GM20000 (cell line): ENCODE results near the gene MRPL51.
"Not testable (repeated sequence)": the region's sequence is repeated elsewhere in the genome, so short reads cannot be mapped to it uniquely, and the experiment has no call there.

Experiments used
- DNase-seq: peaks from one replicate; pipeline ENCODE4 v3.0.0; 2012; ENCODE audit warnings: low spot score
- CTCF ChIP-seq: IDR thresholded peaks from 2 replicates; pipeline ENCODE4 v1.5.1; 2012; ENCODE audit warnings: mild to moderate bottlenecking, control low read depth; ENCODE audit errors: extremely low read depth, missing control alignments

MRPL51 gene

DNA sequence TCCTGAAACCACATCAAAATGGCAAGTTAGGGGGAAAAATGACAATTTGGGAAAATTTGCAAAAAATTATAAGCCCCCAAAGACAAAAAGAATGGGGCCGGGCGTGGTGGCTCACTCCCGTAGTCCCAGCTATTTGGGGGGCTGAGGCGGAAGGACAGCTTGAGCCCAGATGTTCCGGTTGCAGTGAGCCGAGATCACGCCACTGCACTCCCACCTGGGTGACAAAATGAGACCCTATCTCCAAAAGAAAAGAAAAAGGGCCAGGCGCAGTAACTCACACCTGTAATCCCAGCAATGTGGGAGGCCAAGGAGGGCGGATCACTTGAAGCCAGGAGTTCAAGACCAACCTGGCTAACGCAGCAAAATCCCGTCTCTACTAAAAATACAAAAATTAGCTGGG lies 20.6 kb downstream of the MRPL51 start:
- TF ChIP-seq CTCF: no peak
- DNase-seq: no peak

DNA sequence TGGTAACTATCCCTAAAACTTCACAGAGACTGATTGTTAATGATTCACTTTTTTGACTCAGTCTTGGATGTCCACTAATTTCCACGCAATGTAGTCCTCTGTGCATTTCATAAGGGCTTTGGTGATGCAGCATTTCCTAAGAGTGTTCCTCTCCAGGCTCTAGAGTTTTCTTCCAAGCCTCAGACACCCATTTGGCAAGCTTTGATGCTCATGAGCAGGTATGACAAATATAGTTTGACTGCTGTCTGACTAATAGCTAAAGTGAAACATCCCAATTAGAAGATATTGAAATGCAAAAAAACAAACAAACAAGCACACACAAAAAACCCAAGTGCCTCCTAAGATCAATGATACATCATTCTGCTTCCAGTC lies 21.1 kb downstream of the MRPL51 start:
- no peak for TF ChIP-seq CTCF
- no peak for DNase-seq

- no peak for TF ChIP-seq CTCF
- peak; percentile 96 for DNase-seq
These were observed 22.5 kb downstream of the MRPL51 start, which contains the start of gene VAMP1 for GRCh38 chr12:6470375-6471163. Gene VAMP1, minus strand, starts transcription at chr12:6470677. Its CDS starts 146 bp downstream, at chr12:6470531.

- DNase-seq: no peak
- TF ChIP-seq CTCF: no peak
These were observed 23.3 kb downstream of the MRPL51 start for GRCh38 chr12:6469609-6470374.

DNA sequence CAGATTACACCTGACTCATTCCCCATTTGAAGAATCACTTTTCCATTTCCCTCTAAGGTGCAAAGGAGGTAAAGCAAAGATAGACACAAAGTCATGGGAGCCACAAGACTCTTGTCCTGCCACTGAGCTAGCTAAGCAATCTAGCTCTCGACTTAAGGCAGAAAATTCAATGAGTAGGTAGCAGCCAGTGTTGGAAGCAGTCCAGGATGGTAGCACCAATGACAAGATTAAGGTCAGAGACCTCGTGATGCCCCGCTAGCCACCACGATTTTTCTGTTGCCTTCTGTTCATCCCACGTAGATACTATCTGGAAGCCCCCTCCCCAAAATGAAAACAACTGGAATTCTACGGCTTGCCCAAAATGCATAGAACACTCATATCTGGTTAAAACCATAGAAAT lies 24.0 kb downstream of the MRPL51 start:
- no peak for DNase-seq
- no peak for TF ChIP-seq CTCF

GRCh38 chr12:6468283-6468575 lies 24.8 kb downstream of the MRPL51 start:
- no peak for DNase-seq
- no peak for TF ChIP-seq CTCF

- DNase-seq: not testable (repeated sequence)
These were observed 25.3 kb downstream of the MRPL51 start for GRCh38 chr12:6467571-6468282.

- not testable (repeated sequence) for DNase-seq
These were observed 26.3 kb downstream of the MRPL51 start for GRCh38 chr12:6466751-6467150.
